ENCODE results near the gene HOOK1. TPM values are rescaled to one million over a fixed set of nuclear protein-coding genes. Genes with fewer than 3 reads are reported as not detected.

The HOOK1 gene
- total RNA-seq, 1 experiment from 2014 or later = 94.4 TPM

Other genes with a start within 250 kb of the HOOK1 start
- not detected in 2 replicates for gene CYP2J2, start 111.8 kb downstream of the HOOK1 start, total RNA-seq (2014; rRNA removed; shearing (Covaris generic))